GM23338 (cell line): ENCODE data around the gene CCNY. TPM values are rescaled to one million over a fixed set of nuclear protein-coding genes. Genes with fewer than 3 reads are reported as not detected.

Source experiments
- ATAC-seq: fragments of 200-7000 bp; cut with Tn5 transposase; 3 replicates; pipeline ENCODE4 v1.9.1; 2020
- DNase-seq: peaks from one replicate; pipeline ENCODE4 v3.0.0-alpha.2; 2015; ENCODE audit warnings: low spot score
- H2AFZ ChIP-seq: fragments of 200-600 bp; sonication (generic); 2 replicates; pipeline ENCODE4 v1.8.0; 2016; ENCODE audit warnings: antibody characterized with exemption, mild to moderate bottlenecking, moderate library complexity
- H3F3A ChIP-seq: fragments of 200-600 bp; sonication (generic); replicated peaks from 2 replicates; pipeline ENCODE4 v1.8.0; 2017; ENCODE audit warnings: antibody characterized with exemption, mixed run types, low read depth
- H3K27ac ChIP-seq: fragments of 200-600 bp; sonication (generic); 2 replicates; pipeline ENCODE4 v1.6.1; 2016; ENCODE audit warnings: low read depth
- H3K27me3 ChIP-seq: fragments of 200-600 bp; sonication (generic); 2 replicates; pipeline ENCODE4 v1.8.0; 2016; ENCODE audit warnings: mild to moderate bottlenecking, mixed run types, moderate library complexity; ENCODE audit not compliant: insufficient read depth
- H3K36me3 ChIP-seq: fragments of 200-600 bp; sonication (generic); 2 replicates; pipeline ENCODE4 v1.8.0; 2016; ENCODE audit warnings: mild to moderate bottlenecking; ENCODE audit not compliant: insufficient read depth
- H3K4me1 ChIP-seq: fragments of 200-600 bp; sonication (generic); 2 replicates; pipeline ENCODE4 v1.8.0; 2016; ENCODE audit warnings: mild to moderate bottlenecking, moderate library complexity; ENCODE audit not compliant: insufficient read depth
- H3K4me2 ChIP-seq: fragments of 200-600 bp; sonication (generic); 2 replicates; pipeline ENCODE4 v1.7.1; 2017; ENCODE audit warnings: mixed run types
- H3K4me3 ChIP-seq: fragments of 200-600 bp; sonication (generic); 2 replicates; pipeline ENCODE4 v1.6.1; 2016; ENCODE audit warnings: mixed run types
- H3K79me2 ChIP-seq: fragments of 200-600 bp; sonication (generic); replicated peaks from 2 replicates; pipeline ENCODE4 v1.8.0; 2017; ENCODE audit warnings: mild to moderate bottlenecking; ENCODE audit not compliant: insufficient read depth
- H3K9me2 ChIP-seq: fragments of 200-600 bp; sonication (generic); 2 replicates; pipeline ENCODE4 v1.8.0; 2017; ENCODE audit not compliant: insufficient read depth
- H4K20me1 ChIP-seq: fragments of 200-600 bp; sonication (generic); replicated peaks from 2 replicates; pipeline ENCODE4 v1.8.0; 2017; ENCODE audit warnings: mild to moderate bottlenecking; ENCODE audit not compliant: insufficient read depth
- H3K27ac Mint-ChIP-seq: 2 replicates; pipeline ENCODE4 v1.8.0; 2020; ENCODE audit warnings: inconsistent platforms, mild to moderate bottlenecking, moderate library complexity, mixed read lengths
- H3K27me3 Mint-ChIP-seq: 3 replicates; pipeline ENCODE4 v1.8.0; 2022; ENCODE audit warnings: low read depth, mild to moderate bottlenecking, moderate library complexity, mixed read lengths, inconsistent platforms; ENCODE audit not compliant: insufficient read depth, poor library complexity
- H3K36me3 Mint-ChIP-seq: 3 replicates; pipeline ENCODE4 v1.8.0; 2021; ENCODE audit warnings: low read depth, mild to moderate bottlenecking, inconsistent platforms, moderate library complexity, mixed read lengths
- H3K4me1 Mint-ChIP-seq: 3 replicates; pipeline ENCODE4 v1.8.0; 2020; ENCODE audit warnings: mild to moderate bottlenecking, inconsistent platforms, mixed read lengths
- H3K4me3 Mint-ChIP-seq: 3 replicates; pipeline ENCODE4 v1.8.0; 2021; ENCODE audit warnings: moderate library complexity, mild to moderate bottlenecking, inconsistent platforms, mixed read lengths
- H3K9me3 Mint-ChIP-seq: 3 replicates; pipeline ENCODE4 v1.8.0; 2020; ENCODE audit warnings: moderate library complexity, mild to moderate bottlenecking, inconsistent platforms, mixed read lengths
- CREB1 ChIP-seq: fragments of 250-450 bp; sonication (Bioruptor Pico); IDR thresholded peaks from 2 replicates; pipeline ENCODE4 v1.5.0; 2020; ENCODE audit warnings: low read depth, mild to moderate bottlenecking, moderate library complexity
- CTCF ChIP-seq, 2 experiments: fragments of 200-600 bp in 1 of 2; sonication (generic) in 1 of 2; conservative IDR thresholded peaks; 2 replicates each; pipeline versions ENCODE4 v1.5.1 to v1.6.1; 2016 to 2017; ENCODE audit warnings: antibody characterized with exemption in 2 of 2, low read depth in 2 of 2, mild to moderate bottlenecking in 2 of 2, moderate library complexity in 1 of 2
- EZH2 ChIP-seq: fragments of 200-600 bp; sonication (generic); IDR thresholded peaks from one replicate; pipeline ENCODE4 v1.8.0; 2017; ENCODE audit warnings: antibody characterized with exemption, mild to moderate bottlenecking, low read depth; ENCODE audit not compliant: unreplicated experiment
- EZH2phosphoT487 ChIP-seq: fragments of 200-600 bp; sonication (generic); IDR thresholded peaks from one replicate; pipeline ENCODE4 v1.8.1; 2018; ENCODE audit warnings: antibody characterized with exemption; ENCODE audit not compliant: unreplicated experiment
- JUNB ChIP-seq: IDR thresholded peaks from one replicate; pipeline ENCODE4 v1.6.1; 2016; ENCODE audit warnings: antibody characterized with exemption; ENCODE audit not compliant: unreplicated experiment
- NANOG ChIP-seq: IDR thresholded peaks from 2 replicates; pipeline ENCODE4 v1.6.1; 2016; ENCODE audit warnings: antibody characterized with exemption, borderline replicate concordance
- POLR2AphosphoS5 ChIP-seq: IDR thresholded peaks from 2 replicates; pipeline ENCODE4 v1.6.1; 2016; ENCODE audit warnings: antibody characterized with exemption, low read depth
- REST ChIP-seq: IDR thresholded peaks from one replicate; pipeline ENCODE4 v1.6.1; 2018; ENCODE audit warnings: antibody characterized with exemption; ENCODE audit not compliant: unreplicated experiment
- STAT1 ChIP-seq: IDR thresholded peaks from one replicate; pipeline ENCODE4 v1.6.1; 2016; ENCODE audit warnings: antibody characterized with exemption; ENCODE audit not compliant: unreplicated experiment
- ZNF114 ChIP-seq: fragments of 250-450 bp; sonication (Bioruptor Pico); IDR thresholded peaks from 2 replicates; pipeline ENCODE4 v1.5.0; 2020; ENCODE audit warnings: mild to moderate bottlenecking, moderate library complexity
- ZNF331 ChIP-seq: fragments of 250-450 bp; sonication (Bioruptor Pico); IDR thresholded peaks from 2 replicates; pipeline ENCODE4 v1.5.0; 2020; ENCODE audit warnings: low read depth, mild to moderate bottlenecking, moderate library complexity
- polyA plus RNA-seq: library from polyadenylated mRNA; unstranded; fragments of >200 nt; fragmentation: Nextera tagmentation; extraction: Ambion mirVana; gene quantifications from 2 replicates; pipeline ENCODE4 v1.2.1, GENCODE V29; 2016
- total RNA-seq: library from RNA; depleted of rRNA; stranded (reverse); fragments of >200 nt; shearing (Covaris generic); gene quantifications from 2 replicates; pipeline ENCODE4 v1.2.3, GENCODE V29; 2014

The CCNY gene
- total and polyA plus RNA-seq, 2 experiments from 2014 or later, result 14.2 to 29.0 TPM

GRCh38 chr10:35363587-35363986 lies 27.3 kb downstream of the CCNY start (continued):
- no peak for TF ChIP-seq REST
- TF ChIP-seq EZH2, result no peak
- no peak for TF ChIP-seq EZH2phosphoT487
- TF ChIP-seq STAT1, result no peak
- no peak for TF ChIP-seq NANOG
- TF ChIP-seq ZNF331 (CRISPR knock-in tag), result no peak
- no peak for TF ChIP-seq CREB1 (CRISPR knock-in tag)
- TF ChIP-seq ZNF114 (CRISPR knock-in tag), result no peak
- no peak for TF ChIP-seq POLR2AphosphoS5

- no peaks in the 10 kb centered on the region for H3F3A ChIP-seq
- ATAC-seq (no peak), DNase-seq (no peak)
- peaks cover 4% of the 10 kb centered on the region; the same call in 1 of the 2 replicates for H3K4me1 ChIP-seq
- Mint-ChIP-seq H3K4me1 (peaks cover 20% of the 10 kb centered on the region; the same call in 2 of the 3 replicates), H3K27me3 (no peaks in the 10 kb centered on the region), H3K4me3 (no peak overlapping the region), H3K36me3 (no peaks in the 10 kb centered on the region), H3K9me3 (no peaks in the 10 kb centered on the region), H3K27ac (no peak overlapping the region)
- no peaks in the 10 kb centered on the region for H3K27me3 ChIP-seq
- no peak overlapping the region for H3K27ac ChIP-seq
- H4K20me1 ChIP-seq, result peaks cover 20% of the 10 kb centered on the region; the same call in 1 of the 2 replicates
- no peak overlapping the region for H2AFZ ChIP-seq
- H3K9me2 ChIP-seq, result no peaks in the 10 kb centered on the region
- peaks cover 89% of the 10 kb centered on the region for H3K79me2 ChIP-seq
- H3K36me3 ChIP-seq, result no peaks in the 10 kb centered on the region
- no peak overlapping the region for H3K4me2 ChIP-seq
- H3K4me3 ChIP-seq, result no peak overlapping the region
- TF ChIP-seq EZH2 (no peak), CREB1 (CRISPR knock-in tag) (no peak), POLR2AphosphoS5 (no peak), REST (no peak), STAT1 (no peak), EZH2phosphoT487 (no peak), JUNB (no peak), ZNF114 (CRISPR knock-in tag) (no peak), NANOG (no peak), CTCF (conservative IDR thresholded peaks at IDR 0.05; ENCODE audit: low read depth in 2 of 2) (no peak), ZNF331 (CRISPR knock-in tag) (no peak)
These were observed 28.5 kb downstream of the CCNY start for GRCh38 chr10:35364808-35365207.
